ENCODE measurements around the gene TREX2.

TREX2 gene

GRCh38 chrX:153433781-153434285 is 12.0 kb downstream of the TREX2 start:
- no peak for DNase-seq (ENCODE audit: low read depth)

- no peak for DNase-seq (ENCODE audit: low read depth)
Measured at GRCh38 chrX:153433161-153433680, 12.6 kb downstream of the TREX2 start.

GRCh38 chrX:153430796-153431195 is 15.1 kb downstream of the TREX2 start:
- no peak for DNase-seq (ENCODE audit: low read depth)

- no peak for DNase-seq (ENCODE audit: low read depth)
Measured at GRCh38 chrX:153426204-153426603, 19.7 kb downstream of the TREX2 start.

- no peak for DNase-seq (ENCODE audit: low read depth)
Measured at GRCh38 chrX:153423652-153424051, 22.2 kb downstream of the TREX2 start.

- DNase-seq (ENCODE audit: low read depth) = no peak
Measured at GRCh38 chrX:153421856-153422255, 24.0 kb downstream of the TREX2 start.

- DNase-seq (ENCODE audit: low read depth) = no peak
Measured at GRCh38 chrX:153420851-153421599, 24.8 kb downstream of the TREX2 start.

GRCh38 chrX:153417637-153418036 is 28.2 kb downstream of the TREX2 start:
- no peak for DNase-seq (ENCODE audit: low read depth)

- DNase-seq (ENCODE audit: low read depth) = no peak
Measured at GRCh38 chrX:153416781-153417450, 28.9 kb downstream of the TREX2 start.

- no peak for DNase-seq (ENCODE audit: low read depth)
Measured at GRCh38 chrX:153414856-153415510, 30.9 kb downstream of the TREX2 start.

GRCh38 chrX:153413731-153414130 is 32.1 kb downstream of the TREX2 start:
- DNase-seq (ENCODE audit: low read depth) = no peak

- DNase-seq (ENCODE audit: low read depth) = no peak
Measured at GRCh38 chrX:153412746-153413720, 32.8 kb downstream of the TREX2 start.

GRCh38 chrX:153411988-153412574 is 33.8 kb downstream of the TREX2 start:
- DNase-seq (ENCODE audit: low read depth) = no peak

GRCh38 chrX:153411255-153411987 is 34.4 kb downstream of the TREX2 start, which contains the start of gene ZFP92:
Gene ZFP92 (plus strand): TSS chrX:153411472. CDS start chrX:153418323, 6,851 bp downstream.
- no peak for DNase-seq (ENCODE audit: low read depth)

- DNase-seq (ENCODE audit: low read depth) = no peak
Measured at GRCh38 chrX:153410888-153411254, 35.0 kb downstream of the TREX2 start.

- DNase-seq (ENCODE audit: low read depth) = no peak
Measured at GRCh38 chrX:153410373-153410772, 35.5 kb downstream of the TREX2 start.

- no peak for DNase-seq (ENCODE audit: low read depth)
Measured at GRCh38 chrX:153409414-153410101, 36.3 kb downstream of the TREX2 start.

GRCh38 chrX:153408871-153409351 is 36.9 kb downstream of the TREX2 start:
- DNase-seq (ENCODE audit: low read depth) = no peak

- no peak for DNase-seq (ENCODE audit: low read depth)
Measured at GRCh38 chrX:153408221-153408721, 37.6 kb downstream of the TREX2 start.

Data from stromal cell of bone marrow (primary cell).